ENCODE data around the gene NUTM2D.
"Not testable (repeated sequence)": the region's sequence is repeated elsewhere in the genome, so short reads cannot be mapped to it uniquely, and the experiment has no call there.

NUTM2D gene

GRCh38 chr10:87357444-87357843 is at the start of gene NUTM2D:
TSS of gene NUTM2D (plus strand) at chr10:87357744. CDS start at chr10:87358266, 522 bp downstream.
- DNase-seq: not testable (repeated sequence)

GRCh38 chr10:87308702-87309101 is 48.8 kb upstream of the NUTM2D start:
- not testable (repeated sequence) for DNase-seq

GRCh38 chr10:87309657-87310056 is 47.9 kb upstream of the NUTM2D start:
- not testable (repeated sequence) for DNase-seq

- DNase-seq: not testable (repeated sequence)
Measured at GRCh38 chr10:87311521-87311920, 46.0 kb upstream of the NUTM2D start.

GRCh38 chr10:87313649-87314359 is 43.7 kb upstream of the NUTM2D start:
- not testable (repeated sequence) for DNase-seq

GRCh38 chr10:87314360-87314973 is 43.1 kb upstream of the NUTM2D start:
- DNase-seq: not testable (repeated sequence)

- DNase-seq: not testable (repeated sequence)
Measured at GRCh38 chr10:87321505-87321904, 36.0 kb upstream of the NUTM2D start.

- DNase-seq: not testable (repeated sequence)
Measured at GRCh38 chr10:87324559-87324958, 33.0 kb upstream of the NUTM2D start.

- not testable (repeated sequence) for DNase-seq
Measured at GRCh38 chr10:87327958-87328357, 29.6 kb upstream of the NUTM2D start.

GRCh38 chr10:87329131-87329530 is 28.4 kb upstream of the NUTM2D start:
- not testable (repeated sequence) for DNase-seq

- not testable (repeated sequence) for DNase-seq
Measured at GRCh38 chr10:87332687-87333086, 24.9 kb upstream of the NUTM2D start.

- DNase-seq: not testable (repeated sequence)
Measured at GRCh38 chr10:87340411-87340810, 17.1 kb upstream of the NUTM2D start.

- DNase-seq: peak; percentile 25
Measured at GRCh38 chr10:87341546-87342142, 15.9 kb upstream of the NUTM2D start.

GRCh38 chr10:87342249-87342710 is 15.3 kb upstream of the NUTM2D start:
- DNase-seq: peak; percentile 93

GRCh38 chr10:87342711-87343258 is 14.8 kb upstream of the NUTM2D start:
- DNase-seq: peak; percentile 91

- DNase-seq: not testable (repeated sequence)
Measured at GRCh38 chr10:87345743-87346142, 11.8 kb upstream of the NUTM2D start.

GRCh38 chr10:87350161-87350560 is 7.4 kb upstream of the NUTM2D start:
- DNase-seq: not testable (repeated sequence)

GRCh38 chr10:87352825-87353224 is 4.7 kb upstream of the NUTM2D start:
- not testable (repeated sequence) for DNase-seq

GRCh38 chr10:87355110-87355509 is 2.4 kb upstream of the NUTM2D start:
- not testable (repeated sequence) for DNase-seq

GRCh38 chr10:87358159-87358558 is 615 bp downstream of the NUTM2D start:
- not testable (repeated sequence) for DNase-seq

- DNase-seq: not testable (repeated sequence)
Measured at GRCh38 chr10:87369514-87370112, 12.1 kb downstream of the NUTM2D start.

GRCh38 chr10:87374091-87374490 is 16.5 kb downstream of the NUTM2D start:
- not testable (repeated sequence) for DNase-seq

- not testable (repeated sequence) for DNase-seq
Measured at GRCh38 chr10:87379115-87379514, 21.6 kb downstream of the NUTM2D start.
